Stimulated activated CD4-positive, alpha-beta T cell treated with anti-CD3 and anti-CD28 coated beads, Interleukin-1b, Interleukin-23, amount 100 ng/mL, for 4 hours (primary cell): Measurements from ENCODE around the gene SLC35F3.
"Not testable (repeated sequence)": the region's sequence is repeated elsewhere in the genome, so short reads cannot be mapped to it uniquely, and the experiment has no call there.

Experiments used
- DNase-seq, 2 donors: peaks; one replicate each; pipeline ENCODE4 v3.0.0-alpha.2; 2020; ENCODE audit warnings: low read depth in 2 of 2

SLC35F3 gene

GRCh38 chr1:234143681-234144080, 239.2 kb downstream of the SLC35F3 start:
- DNase-seq = no peak

DNA sequence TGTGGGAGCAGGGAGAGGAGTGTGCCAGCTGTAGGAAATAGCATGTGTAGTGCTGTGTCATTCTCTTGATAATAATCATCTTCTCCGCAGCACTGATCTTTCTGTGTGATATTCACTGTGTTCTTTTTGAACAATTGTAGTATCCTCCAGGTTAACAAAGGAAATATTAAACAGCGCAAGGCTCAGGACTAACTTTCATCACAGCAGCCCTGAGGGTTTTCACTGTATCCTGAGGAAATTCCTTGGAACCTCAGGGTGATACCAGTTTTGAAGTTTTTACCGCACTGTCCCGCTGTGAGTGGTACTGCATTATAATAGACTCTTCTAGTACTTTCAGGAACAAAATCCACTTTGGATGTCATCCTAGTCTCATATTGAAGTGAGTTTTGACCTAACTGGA, 240.4 kb downstream of the SLC35F3 start:
- no peak for DNase-seq

- no peak for DNase-seq
Observed at GRCh38 chr1:234148350-234148749, 243.9 kb downstream of the SLC35F3 start.

- DNase-seq = no peak
Observed at GRCh38 chr1:234148816-234149215, 244.3 kb downstream of the SLC35F3 start.

GRCh38 chr1:234149217-234149616, 244.7 kb downstream of the SLC35F3 start:
- no peak for DNase-seq

DNA sequence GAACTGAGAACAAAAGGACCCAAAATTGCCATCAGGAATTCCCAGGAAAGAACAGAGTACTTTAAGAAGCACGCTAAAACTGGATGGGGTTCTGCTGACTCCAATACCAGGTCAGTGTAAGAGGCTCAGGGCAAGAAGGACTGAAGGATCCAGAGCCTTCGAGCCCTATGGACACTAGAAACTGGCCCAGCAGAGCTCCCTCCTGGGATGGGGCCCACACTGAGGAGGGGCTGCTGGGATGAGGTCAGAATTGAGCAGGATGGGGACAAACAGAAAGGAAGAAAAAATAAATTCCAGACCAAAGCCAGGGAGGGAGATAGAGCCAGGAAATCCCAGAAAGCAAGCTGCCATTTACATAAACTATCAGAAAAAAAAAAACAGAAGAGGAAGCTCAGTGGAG, 246.4 kb downstream of the SLC35F3 start:
- no peak for DNase-seq

- not testable (repeated sequence) for DNase-seq
Observed at GRCh38 chr1:234152344-234152743, 247.9 kb downstream of the SLC35F3 start.

DNA sequence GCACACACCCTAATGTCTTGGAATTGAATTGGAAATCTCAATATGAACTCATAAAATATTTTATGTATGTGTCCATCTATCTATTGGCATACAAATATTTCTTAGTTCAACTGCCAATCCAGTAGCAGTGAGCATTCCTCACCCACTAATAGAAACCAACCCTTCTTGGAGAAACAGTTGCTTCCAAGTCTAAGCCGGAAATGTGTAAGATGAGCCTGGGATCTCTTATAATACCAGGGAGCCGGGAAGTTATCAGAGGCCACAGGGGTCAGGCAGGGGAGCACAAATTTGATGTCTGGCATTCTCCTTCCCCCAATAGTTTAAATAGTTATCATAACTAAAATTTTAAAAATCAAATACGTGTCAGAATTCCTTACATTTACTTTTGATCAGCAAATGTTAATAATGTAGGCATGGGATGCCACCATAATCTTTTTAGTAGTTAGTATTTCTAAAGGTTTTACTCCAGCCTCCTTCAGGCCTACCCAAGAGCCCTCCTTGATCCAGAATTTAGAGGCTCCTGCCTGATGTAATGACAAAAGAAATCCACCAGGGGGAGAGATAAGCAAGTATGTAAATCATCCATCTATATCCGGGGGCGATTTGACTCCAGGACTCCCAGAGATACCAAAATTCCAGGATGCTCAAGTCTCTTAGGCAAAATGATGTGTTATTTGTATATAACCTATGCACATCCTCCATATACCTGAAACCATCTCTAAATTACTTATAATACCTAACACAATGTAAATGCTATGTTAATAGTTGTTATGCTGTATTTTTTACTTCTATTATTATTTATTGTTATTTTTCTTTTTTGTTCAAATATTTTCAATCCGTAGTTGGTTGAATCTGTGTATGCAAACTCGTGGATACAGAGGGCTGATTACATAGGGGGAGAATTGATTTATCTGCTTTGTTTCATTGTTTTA, 250.1 kb downstream of the SLC35F3 start:
- peak in 1 of 2 donors; percentile 2 for DNase-seq

DNA sequence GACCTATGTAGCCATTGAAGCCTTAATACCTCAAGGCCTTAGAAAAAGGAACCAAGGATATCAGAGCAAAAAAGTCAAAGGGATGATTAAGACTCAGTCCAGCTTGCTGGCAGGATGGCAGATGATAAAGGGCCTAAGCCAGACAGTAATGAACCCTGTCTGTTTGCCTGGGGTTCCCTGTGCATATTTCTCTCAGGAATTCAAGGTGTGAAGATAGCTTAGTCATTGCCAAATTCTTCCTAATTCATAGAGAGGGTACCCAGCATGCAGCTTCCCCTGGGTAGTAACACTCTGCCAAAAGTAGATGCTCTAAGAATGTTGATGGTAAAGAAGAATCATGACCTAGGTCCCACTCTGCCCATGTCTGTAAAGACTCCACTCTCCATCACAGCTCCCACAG, 258.2 kb downstream of the SLC35F3 start:
- no peak for DNase-seq

- no peak for DNase-seq
Observed at GRCh38 chr1:234163267-234163919, 258.9 kb downstream of the SLC35F3 start.

DNA sequence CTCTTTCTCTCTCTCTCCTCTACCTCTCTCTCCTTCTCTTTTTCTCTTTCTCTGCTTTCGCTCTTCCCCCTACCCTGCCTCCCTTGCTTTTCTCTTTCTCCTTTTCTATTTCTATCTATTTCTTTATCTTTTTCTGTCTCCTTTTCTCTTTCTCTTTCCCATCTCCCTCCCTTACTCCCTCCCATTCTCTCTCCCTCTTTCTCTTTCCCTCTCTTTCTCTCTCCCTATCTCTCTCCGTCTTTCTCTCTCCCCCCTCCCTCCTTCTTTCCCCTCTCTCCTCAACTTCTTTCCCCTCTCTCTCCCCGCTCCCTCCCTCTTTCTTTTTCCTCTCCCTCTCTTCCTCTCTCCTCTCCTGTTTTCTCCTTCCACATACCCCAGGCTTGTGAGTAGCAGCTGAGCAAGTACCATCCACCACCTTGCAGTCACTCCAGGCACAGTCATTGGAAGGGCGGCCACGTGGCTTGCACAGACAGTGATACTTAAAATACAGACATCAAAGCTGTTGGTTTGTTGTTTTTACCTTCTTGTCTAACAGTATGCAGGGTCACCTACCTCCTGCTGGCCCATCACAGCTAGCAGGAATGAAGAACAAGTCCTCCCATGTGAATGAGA, 259.7 kb downstream of the SLC35F3 start:
- DNase-seq = no peak

GRCh38 chr1:234168061-234168724, 263.7 kb downstream of the SLC35F3 start:
- no peak for DNase-seq

DNA sequence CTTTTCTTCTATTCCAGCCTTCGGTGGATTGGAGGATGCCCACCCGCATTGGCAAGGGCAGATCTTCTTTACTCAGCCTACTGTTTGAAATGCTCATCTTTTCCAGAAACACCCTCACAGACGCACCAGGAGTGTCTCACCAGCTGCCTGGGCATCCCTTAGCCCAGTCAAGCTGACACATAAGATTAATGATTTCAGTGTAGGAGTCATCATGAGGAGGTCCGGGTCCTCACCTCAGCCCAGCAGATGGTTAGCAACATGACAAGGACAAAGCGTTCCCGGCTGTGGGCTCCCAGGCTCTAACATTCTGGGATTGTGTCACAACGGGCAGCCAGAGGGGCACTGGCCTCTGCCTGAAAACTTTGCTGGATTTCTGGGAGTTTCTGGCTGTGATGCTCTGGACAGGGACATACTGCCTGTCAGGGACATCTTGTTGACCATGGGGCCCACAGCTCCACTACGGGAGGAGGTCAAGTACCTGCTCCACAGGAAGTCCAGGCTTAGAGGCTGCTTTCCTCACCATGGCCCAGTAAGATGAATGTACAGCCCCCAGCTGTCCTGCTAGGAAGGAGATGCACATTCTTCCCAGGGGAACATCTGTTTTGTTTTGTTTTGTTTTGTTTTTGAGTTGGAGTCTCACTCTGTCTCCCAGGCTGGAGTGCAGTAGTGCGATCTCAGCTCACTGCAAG, 264.8 kb downstream of the SLC35F3 start:
- DNase-seq = no peak

DNA sequence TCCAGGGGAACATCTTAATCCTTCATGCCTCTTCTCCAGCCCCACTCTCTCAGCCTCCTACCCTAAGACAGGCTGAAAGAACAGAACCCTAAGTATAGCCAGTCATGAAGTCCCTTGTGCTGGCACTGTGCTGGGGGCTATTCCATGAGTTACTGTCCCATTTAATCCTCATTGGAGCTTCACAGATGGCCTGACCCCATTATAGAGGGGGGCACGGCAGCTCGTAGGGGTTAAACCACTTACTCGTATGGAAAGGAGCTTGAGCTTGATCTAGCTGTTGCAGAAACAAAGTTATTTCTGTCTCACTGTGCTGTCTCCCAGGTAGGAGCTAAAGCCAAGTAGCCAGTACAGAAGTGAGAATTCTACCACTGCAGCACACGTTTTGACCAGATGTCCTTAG, 265.6 kb downstream of the SLC35F3 start:
- DNase-seq = no peak

DNA sequence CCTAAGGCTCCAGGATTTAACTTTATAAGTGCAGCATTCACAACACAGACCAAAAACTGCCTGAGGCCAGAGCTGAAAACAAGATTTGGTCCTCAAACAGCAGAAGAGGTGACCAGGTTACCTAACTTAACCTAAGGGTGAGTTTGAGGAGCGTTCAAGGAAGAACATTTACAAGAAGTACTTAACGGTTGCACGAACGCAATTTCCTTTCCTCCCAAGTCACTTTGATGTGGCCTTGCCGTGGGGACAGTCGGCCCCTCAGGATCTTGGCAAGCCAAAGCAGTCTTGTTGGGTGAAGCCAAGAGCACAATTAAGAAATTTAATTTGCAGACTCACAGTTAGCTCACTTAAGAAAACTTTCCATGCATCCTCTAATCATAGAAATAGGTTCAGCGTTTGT, 266.1 kb downstream of the SLC35F3 start:
- DNase-seq = no peak

- no peak for DNase-seq
Observed at GRCh38 chr1:234173968-234174367, 269.5 kb downstream of the SLC35F3 start.

GRCh38 chr1:234175363-234175762, 270.9 kb downstream of the SLC35F3 start:
- no peak for DNase-seq

DNA sequence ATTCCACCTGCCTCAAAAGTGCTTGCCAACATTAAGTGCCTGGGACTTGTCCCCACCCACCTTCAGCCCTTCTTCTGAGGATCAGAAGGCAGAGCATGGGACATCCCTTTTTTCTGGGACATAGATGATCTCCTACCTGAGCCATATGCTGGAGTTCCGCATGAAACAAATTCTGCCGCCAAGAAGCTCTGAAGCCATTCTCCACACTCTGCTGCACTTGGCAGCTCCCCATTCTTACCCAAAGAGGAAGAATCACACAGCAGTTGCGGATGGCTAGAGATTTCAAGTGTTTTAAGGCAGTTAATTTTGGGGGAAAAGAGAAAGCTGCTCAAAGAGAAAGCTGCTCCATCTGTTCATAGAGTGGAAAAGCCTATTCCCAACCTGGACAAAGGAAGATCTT, 271.5 kb downstream of the SLC35F3 start:
- no peak for DNase-seq

- not testable (repeated sequence) for DNase-seq
Observed at GRCh38 chr1:234176847-234177246, 272.4 kb downstream of the SLC35F3 start.

DNA sequence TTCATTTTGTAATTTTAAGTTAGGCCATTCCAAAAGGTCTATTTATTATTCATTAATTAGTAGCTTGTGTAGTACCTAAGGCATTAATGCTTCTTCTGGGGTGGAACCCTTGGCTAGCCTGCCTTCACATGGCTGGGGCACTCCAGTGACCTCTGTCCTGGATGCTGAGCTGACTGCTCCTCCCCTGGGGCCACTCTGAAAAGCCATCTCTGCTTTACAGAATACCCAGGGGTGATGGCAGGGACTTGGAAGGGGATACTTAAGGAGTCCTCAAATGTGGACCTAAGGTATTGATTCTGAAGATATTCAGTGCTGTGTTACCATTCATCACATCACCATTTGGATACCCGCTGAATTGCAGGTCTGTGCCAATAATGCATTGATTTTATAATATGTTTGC, 281.0 kb downstream of the SLC35F3 start:
- no peak for DNase-seq

GRCh38 chr1:234186037-234186688, 281.7 kb downstream of the SLC35F3 start:
- DNase-seq = no peak
